HG03565 (cell line): ENCODE data around the gene PLCL2.
A peak's percentile ranks its signal among the peaks of the same experiment; 100 is the strongest.

Experiments
- ATAC-seq: cut with Tn5 transposase; IDR thresholded peaks from one replicate; pipeline ENCODE4 v1.9.1; 2021; ENCODE audit warnings: mild to moderate bottlenecking, moderate library complexity; ENCODE audit not compliant: unreplicated experiment

PLCL2 gene

GRCh38 chr3:16864610-16865313 is 20.0 kb upstream of the PLCL2 start:
- ATAC-seq = no peak

- ATAC-seq = no peak
Measured at GRCh38 chr3:16865335-16865734, 19.4 kb upstream of the PLCL2 start.

GRCh38 chr3:16866571-16866970 is 18.2 kb upstream of the PLCL2 start:
- ATAC-seq = no peak

- no peak for ATAC-seq
Measured at GRCh38 chr3:16868513-16868912, 16.2 kb upstream of the PLCL2 start.

GRCh38 chr3:16869261-16870005 is 15.3 kb upstream of the PLCL2 start:
- no peak for ATAC-seq

GRCh38 chr3:16871915-16872842 is 12.6 kb upstream of the PLCL2 start:
- ATAC-seq = no peak

GRCh38 chr3:16873872-16874271 is 10.9 kb upstream of the PLCL2 start:
- no peak for ATAC-seq

- ATAC-seq = no peak
Measured at GRCh38 chr3:16875876-16876550, 8.7 kb upstream of the PLCL2 start.

- no peak for ATAC-seq
Measured at GRCh38 chr3:16877505-16877904, 7.2 kb upstream of the PLCL2 start.

GRCh38 chr3:16877911-16878310 is 6.8 kb upstream of the PLCL2 start:
- ATAC-seq = no peak

GRCh38 chr3:16881896-16882630 is 2.7 kb upstream of the PLCL2 start:
- no peak for ATAC-seq

GRCh38 chr3:16883057-16883722 is 1.6 kb upstream of the PLCL2 start:
- ATAC-seq = no peak

GRCh38 chr3:16883723-16884083 is 1.1 kb upstream of the PLCL2 start:
- no peak for ATAC-seq

GRCh38 chr3:16884084-16884747 is 539 bp upstream of the PLCL2 start:
- peak; percentile 28 for ATAC-seq

GRCh38 chr3:16885593-16886302 is 993 bp downstream of the PLCL2 start:
- ATAC-seq = peak; percentile 18

- ATAC-seq = no peak
Measured at GRCh38 chr3:16886303-16886683, 1.5 kb downstream of the PLCL2 start.

- no peak for ATAC-seq
Measured at GRCh38 chr3:16887130-16887529, 2.4 kb downstream of the PLCL2 start.

- ATAC-seq = no peak
Measured at GRCh38 chr3:16888356-16888755, 3.6 kb downstream of the PLCL2 start.
